ENCODE measurements around the gene FAM131C.
"Not testable (repeated sequence)": the region's sequence is repeated elsewhere in the genome, so short reads cannot be mapped to it uniquely, and the experiment has no call there.

FAM131C gene

DNA sequence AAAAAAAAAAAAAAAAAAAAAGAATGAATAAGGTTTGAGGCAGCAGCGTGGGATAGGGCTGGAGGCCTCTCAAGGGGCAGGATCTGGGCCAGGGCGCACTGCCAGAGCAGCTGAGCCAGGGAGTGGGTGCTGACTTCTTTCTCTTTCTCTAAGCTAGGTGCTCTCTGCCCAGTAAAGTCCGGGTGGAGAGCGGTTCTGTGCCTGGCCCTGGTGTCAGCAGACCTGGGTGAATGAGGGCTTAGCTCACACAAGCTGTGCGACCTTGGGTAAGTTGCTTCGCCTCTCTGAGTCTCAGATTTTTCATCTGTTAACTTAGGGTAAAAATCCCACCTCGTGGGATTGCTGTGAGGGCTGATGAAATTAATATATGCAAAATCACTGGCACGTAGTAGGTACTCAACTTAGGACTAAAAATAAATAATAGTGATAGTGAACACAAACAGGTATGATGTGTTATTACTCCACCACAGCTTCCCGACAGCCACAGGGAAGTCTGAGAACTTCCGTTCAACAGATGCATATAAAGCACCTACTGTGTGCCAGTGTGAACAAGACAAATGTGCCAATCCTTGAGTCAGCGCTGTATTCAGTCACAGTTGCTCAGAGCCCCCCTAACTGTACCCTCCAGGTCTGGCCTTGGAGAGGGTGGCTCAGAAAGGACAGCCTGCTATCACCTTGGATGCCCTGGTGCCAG, 2.0 kb upstream of the FAM131C start:
- DNase-seq, result no peak

DNA sequence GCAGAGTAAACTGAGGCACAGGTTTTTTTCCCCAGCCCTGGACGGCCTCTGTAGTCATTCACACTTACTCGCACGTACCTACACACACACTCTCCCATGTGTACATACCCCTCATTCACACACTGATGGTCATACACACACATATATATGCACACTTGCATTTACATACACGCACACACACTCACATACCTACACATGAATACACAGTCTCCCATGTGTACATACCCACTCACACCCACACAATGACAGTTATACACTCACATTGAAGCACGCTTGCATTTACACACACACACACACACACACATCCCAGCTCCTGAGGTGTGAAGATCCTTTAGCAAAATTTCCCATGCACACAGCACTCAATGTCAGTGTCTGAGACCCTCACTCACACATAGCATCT, 766 bp upstream of the FAM131C start:
- DNase-seq, result no peak

DNA sequence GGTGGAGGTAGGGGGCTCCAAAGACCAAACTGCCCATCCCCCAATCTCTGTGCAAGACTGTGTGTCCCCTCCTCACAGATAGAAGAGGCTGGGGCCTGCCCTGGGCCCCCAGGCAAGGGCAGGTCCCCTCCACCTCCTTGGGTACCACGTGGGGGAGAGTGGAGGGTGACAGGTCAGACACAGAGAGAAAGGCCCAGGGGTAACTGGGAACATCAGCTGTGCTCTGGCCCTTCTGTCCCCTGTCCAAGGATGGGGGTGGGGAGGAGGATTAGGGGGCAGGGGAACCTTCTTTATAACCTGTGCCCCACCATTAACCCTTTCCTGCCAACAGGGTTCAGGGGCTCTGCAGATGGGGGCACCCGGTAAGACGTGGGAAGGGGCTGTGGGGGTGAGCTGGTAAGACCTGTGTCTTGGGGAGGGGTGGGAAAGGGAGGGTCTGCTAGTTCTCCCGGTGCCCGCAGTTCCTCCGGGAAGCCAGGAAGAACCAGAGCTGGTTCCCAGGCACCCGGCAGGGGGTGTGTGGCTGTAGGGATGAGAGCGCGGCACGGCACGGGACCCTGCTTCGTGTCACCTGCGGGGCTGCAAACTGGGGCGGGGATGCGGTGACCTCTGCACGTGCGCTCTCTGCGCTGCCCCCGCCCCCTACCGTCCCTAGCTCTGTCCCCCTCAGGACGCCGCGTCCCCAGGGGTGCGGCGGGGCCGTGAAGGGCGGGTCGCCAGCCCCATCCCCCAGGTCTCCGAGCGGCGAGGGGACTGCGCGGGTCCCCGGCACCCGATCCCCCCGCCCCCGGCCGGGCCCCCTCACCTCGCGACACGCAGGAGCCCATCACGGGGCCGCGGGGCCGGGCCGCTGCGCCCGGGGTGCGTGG, 601 bp downstream of the FAM131C start:
- DNase-seq, result no peak

DNA sequence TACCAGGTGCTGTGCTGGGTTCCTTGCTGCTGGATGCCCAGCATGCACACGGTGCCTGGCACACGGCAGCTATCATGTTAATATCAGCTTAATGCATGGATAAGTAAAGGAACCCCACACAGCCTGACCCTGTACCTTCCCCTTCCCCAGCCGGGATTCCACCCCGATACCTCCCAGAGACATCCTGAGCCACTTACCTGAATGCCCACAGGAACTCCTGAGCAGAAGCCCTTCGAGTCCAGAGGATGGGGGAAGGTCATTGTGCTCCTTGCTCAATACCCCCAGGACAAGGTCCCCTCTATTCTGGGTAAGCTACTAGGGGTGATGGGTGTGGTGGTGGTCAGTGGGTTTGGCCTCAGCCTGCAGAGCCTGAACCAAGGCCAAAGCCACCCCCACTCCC, 1.4 kb downstream of the FAM131C start:
- DNase-seq, result no peak

DNA sequence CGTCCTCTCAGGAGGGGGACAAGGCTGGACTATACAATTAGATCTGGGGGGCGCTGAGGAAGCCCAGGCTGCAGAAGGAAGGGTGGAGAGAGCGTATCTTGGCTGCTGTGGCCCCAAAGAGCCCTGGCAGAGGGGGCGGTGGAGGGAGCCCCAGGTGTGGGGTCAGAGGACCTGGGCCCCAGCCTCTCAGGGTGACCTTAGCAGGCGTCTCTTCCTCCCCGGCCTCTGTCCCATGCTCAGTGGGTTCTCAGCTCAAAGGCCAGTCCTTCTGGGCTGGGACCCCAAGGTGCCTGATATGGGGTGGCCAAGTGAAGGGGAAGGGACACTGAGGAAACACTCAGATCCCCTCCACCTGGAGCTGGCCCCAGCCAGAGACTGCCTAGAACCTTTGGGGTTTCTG, 1.8 kb downstream of the FAM131C start:
- DNase-seq, result no peak

DNA sequence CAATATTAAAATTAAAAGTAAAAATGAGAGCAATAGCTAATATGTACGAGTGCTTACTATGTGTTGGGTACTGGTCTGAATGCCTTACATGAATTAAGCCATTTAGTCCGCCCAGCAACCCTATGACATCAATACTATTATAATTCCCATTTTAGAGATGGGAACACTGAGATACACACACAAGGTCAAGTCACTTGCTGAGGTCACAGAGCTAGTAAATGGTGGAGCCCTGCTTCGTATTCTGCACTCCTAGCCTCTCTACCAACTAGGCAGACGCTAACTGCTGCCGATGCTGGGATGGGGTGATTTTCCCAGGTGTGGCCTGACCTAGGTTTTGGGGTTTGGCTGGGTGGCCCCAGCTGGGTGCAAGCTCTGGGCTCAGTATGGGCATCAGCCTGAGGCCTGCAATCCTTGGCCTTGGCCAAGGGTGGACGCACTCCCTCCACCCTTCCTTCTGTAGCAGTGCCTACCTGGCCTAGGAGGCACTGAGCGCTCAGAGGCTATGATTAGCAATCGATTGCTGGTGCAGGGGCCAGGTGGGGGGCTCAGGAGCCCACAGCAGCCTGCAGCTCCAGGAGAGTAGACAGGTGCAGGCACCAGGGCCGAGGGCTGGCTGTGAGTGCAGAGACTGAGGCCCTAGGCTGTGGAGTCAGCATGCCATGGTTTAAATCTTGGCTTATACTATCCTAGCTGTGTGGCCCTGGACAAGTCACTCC, 2.7 kb downstream of the FAM131C start:
- DNase-seq, result no peak

DNA sequence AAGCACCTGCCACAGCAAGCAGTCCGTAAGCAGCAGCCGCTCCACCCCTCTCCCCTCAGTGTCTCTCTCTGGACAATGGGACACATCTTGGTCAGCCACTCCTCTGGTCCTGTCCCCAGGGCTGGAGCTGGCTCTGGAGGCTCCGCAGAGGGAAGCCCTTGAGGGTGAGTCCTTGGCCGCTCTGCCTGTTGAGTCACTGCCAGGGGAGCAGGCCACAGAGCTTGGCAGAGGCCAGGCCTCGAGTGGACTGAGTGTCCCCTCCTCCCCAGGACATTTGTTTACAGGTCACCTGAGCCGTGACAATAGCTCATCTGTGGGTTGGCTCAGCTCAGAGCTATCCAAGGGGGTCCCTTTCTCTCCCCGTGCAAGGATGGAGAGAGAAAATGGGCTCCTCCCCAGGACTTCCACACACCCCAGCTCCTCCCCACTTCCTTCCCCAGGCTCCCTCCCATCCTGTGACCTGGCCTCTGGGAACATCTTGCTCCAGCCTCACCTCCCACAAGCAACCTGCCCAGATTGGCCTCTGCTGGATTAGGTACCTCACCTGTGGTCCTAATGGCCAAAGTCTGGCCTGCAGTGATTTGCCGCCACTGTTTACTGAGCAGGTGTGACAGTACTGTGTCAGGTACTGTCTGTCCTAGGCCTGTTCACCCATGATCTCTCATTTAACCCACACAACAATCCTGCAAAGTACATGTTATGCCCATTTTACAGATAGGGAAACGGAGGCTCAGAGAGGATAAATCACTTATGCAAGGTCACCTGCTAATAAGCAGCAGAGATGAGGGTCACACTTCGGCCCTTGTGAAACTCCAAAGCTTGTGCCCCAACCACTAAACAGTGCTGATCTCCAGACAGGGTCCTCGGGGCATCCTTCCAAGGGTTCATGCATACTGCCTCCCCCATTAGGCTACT, 4.8 kb downstream of the FAM131C start:
- no peak for DNase-seq

DNA sequence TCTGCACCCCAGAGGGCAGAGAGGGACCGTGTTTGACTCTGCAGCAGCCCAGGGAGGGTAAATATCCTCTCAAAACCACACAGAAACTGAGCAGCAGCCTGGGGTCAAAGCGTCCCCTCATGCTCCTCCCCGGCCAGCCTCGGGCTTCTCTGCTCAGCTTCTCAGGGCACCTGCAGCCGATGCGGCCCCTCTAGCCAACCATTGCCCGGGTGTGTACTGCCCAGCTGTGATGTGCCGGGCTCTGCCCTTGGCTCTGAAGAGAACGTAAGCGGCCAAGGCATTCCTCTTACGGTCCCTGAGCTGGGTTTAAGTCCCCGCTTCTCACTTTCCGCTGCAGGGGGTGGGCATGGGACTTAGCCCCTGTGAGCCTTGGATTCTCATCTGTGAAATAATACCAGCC, 5.5 kb downstream of the FAM131C start:
- DNase-seq, result no peak

DNA sequence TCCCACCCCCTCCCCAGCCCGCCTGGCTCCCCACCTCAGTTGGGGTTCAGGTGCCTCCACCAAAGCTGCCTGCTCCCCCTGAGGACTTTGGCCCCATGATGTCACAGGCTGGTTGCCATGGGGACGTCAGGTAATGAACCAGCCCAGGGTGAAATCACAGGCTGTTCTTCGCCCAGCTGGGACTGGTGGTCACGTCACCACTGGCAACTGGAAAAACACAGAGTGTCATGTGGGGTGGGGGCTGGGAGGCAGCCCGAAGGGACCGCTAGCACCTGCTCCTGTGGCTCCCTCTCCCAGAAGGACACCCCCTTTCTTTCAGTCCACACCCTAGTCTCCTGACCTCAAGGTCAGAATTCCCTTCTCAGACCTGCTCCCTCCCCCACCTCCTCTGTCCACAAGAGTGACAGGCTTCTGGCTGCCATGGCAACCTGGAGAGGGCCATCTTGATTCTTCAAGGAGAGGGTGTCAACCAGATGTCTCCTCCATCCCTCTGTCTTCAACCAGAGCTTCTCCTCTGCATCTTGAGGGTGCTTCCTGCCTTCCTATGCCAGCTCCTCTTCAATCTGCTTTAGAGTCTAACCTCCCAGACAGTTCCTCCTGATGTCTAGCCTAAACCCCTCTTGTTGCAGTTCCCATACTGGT, 6.2 kb downstream of the FAM131C start:
- no peak for DNase-seq

DNA sequence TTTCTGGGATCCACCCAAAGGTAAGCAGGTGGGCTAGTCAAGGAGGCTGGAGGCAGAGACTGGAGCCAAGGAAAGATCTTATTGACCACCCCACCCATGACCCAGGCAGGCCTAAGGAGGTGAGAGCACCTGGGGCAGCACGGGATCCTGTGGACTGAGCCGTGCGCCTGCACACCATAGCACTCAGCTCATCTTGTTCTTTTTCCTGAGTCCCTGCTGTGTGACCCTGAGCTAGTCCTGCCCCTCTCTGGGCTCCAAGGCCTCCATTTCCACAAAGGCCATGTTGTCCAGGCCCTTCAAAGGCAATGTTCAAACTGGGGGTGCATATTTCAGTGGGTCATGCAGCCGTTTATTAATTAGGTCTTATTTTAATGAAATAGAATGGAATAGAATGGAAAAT, 7.2 kb downstream of the FAM131C start:
- no peak for DNase-seq

DNA sequence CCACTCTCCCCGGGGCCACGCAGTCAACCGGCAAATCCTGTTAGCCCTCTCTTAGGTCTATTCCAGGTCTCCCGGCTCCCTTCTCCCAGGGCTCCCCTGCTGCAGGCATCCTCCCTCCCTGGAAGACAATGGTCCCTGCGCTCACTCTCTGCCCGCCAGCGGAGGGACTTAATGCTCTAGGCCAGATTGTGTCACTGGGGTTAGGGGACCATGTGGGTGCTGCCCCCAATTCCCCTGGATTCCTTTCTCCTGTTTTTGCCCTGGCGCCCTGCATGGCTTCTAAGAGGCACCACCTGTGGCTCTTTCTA, 8.2 kb downstream of the FAM131C start:
- no peak for DNase-seq

DNA sequence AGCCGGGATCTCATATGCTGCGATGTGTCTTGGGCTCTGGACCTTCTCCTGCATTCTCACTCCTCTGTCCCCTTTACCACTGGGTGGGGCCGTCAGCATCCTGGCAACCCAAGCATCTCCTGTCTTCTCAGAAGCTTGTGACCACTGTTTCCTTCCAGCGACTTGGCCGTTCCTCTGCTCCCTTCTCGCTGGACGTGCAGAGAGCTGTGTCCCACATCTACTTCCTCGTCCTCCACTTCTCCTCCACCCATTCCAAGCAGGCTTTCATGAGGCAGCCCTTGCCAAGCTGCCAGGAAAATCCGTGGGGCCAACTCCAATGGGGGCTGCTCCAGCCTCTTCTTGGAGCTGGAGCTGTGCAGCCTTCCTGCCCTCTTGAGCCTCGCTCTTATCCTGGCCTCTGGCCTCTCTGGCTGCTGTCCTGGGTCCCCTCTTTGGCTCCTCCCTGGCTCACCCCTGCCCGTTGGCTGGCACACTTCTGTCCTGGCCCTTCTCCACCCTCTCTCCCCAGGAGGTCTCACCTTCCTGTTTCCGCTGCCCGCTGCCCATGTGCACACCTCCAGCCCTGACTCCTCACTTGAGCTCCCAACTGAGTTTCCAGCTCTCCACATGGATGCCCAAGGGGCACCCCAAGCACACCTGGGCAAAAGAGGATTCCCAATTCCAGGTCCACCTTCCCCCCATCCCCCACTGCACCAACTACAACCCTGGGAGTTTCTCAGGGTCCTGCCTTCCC, 8.7 kb downstream of the FAM131C start:
- no peak for DNase-seq

DNA sequence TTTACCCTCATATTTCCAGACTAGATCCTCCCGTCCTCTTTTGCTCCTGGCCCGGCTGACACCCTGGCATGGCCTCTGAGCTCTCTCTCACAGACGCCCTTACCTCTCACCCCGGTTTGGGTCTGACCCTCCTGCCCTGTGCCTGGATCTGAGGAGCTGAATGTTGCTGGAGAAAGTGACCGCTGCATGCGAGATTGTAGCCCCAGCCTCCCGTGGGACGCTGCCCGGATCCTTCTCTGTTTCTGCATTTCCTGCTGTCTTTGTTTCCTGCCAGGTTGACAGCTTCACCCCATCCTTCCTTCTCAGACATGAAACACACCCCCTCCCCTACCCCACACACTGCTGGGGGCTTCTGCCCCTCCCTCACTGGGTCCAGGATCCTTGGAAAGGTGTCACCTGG, 9.5 kb downstream of the FAM131C start:
- DNase-seq, result no peak

DNA sequence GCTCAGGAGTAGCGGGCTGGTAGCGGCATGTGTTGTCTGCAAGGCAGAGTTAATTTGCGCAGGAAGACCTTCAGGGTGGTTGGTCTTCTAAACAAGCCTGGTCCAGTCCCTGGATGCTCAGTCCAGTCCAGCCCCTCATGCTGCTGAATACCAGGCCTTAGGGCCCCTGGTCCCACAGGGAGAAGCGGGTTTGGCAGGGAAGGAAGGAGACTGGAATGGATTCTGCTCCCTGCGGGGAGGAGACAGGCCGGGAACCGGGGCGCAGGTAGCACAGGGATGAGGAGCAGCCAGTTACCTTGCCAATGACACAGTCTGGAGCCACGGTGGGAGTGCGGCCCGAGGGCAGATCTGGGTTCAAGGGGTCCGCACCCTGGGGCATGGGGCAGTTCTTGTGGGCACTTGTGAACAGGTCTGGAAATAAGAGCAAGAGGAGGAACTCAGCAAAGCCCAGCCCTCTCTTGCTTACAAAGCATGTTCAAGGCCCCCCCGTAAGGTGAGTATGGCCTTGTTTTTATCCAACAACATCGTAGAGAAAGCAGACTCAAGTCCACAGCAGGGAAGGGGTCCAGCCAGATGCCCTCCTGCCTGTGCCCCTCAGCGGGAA, 10.1 kb downstream of the FAM131C start:
- DNase-seq, result no peak

DNA sequence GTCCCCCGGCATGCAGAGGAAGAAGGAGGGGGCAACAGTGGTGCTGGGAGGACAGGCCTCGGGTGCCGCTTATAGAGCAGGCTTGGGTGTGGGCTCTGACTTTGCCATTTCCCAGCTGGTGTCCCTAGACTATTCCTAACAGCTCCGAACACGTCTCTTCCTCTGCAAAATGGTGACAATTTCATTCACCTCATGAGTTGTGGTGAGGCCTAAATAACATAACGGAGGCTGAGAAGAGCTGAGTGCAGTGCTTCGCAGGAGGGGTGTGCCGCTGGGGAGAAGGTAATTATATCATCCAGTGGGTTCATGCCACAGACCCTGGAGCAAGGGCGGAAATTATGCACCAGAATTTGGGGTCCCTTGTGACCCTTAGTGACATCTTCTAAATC, 10.8 kb downstream of the FAM131C start:
- DNase-seq, result not testable (repeated sequence)

DNA sequence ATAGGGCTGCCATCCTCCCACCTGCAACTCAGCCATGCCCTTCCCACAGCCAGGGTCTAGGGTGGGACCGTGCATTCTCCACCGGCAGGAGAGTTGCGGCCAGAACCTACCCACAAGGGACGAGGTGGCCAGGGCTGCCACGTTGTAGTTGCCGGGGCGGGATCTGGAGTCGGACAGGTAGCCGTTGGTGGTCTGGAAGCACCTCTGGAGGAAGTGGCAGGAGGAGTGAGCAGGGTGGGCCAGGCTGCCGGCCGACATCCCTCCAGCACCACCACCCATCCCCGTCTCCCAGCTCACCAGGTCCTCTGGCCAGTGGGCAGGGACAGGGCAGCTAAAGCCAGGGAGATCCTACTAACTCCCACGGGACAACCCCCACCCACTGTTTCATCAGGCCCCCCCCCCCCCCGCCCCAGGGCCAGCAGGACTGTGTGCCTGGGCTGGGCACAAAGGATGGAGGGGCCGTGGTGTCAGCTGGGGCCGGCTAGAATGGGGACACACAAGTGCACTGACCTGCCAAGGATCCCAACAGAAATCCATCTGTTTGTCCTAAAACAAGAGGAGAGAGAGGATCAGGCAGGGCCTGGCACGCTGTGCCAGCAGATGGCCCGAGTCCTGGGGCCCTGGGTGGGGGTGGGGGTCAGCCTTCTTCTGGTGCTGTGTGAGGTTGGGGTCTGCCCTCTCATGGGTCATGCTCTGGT, 11.3 kb downstream of the FAM131C start:
- not testable (repeated sequence) for DNase-seq

DNA sequence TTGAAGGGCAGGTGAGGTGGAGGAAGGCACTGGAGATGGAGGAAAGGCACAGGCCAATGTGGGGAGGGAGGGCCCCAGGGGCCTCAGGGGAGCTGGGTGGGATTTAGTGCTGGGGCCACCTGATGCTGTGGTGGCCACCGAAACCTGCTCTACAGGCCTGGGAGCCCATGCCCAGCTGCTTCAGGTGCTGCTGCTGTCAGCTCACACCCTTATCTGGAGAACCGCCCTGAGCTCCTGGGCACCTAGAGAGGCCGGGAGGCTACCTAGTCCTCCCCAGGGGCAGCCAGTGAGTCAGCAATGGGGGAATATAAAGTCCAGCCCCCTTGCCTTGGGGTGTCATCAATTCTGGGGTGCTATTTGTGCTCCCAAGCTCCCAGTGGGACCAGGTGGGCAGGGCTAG, 12.2 kb downstream of the FAM131C start:
- no peak for DNase-seq

DNA sequence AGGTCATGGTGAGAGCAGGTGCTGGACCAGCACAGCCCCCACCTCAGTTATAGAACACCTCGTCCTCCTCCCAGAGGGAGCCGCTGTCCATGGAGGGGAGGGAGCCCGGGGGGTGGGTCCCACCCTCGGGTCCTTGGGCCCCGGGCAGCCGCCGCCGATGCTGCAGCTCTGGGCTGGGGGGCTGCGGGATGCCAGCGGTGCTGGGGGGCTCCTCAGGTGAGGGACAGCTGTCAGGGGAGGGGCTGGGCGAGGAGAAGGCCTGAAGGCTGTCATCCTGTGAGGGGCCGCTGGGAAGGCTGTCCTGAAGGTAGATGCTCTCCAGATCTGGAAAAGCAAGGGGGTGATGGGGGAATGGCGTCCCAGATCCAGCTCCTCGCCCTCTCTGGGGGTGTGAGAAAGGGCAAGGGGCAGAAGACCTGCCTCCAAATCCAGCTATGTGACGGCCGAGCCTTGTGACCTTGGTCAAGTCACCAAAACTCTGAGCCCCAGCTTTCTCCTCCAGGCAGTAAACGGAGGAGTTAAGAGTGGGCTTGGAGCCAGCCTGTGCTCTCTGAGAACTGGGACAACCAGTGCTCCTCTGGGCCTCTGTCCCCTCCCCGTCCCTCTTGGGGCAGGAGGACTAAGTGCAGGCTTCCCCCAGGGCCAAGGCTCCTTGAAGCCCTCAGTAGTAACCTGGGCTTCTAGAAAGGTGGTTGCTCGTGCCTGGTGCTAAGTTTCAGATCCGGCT, 14.9 kb downstream of the FAM131C start:
- DNase-seq, result not testable (repeated sequence)

DNA sequence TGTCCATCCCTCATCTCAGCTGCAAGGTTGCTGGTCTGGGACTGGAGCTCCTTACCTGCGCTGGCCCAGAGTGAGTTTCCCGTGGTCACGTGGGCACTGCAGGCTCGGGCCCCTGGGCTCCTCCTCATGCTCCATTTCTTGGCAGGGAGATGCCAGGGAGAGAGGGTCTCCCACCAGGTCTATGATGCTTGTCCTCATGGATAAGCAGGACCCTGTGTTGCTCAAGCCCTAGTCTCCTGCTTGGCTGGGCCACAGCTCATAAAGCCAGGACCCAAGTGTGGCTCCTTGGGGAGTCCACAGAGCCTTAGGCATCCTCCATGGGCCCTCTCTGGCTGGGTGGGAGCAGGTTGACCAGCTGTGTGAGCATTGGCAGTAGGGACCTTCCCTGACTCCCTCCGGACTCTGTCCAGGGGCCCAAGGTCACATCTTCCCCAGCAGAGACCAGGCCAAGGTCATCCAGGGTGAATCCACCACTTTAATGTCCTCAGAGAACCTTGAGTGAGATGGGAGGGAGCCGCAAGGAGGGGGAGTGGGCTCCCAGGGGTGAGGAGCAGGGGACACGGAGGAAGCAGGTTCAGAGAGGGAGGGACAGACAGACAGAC, 16.0 kb downstream of the FAM131C start:
- not testable (repeated sequence) for DNase-seq

All from CD4-positive, alpha-beta T cell treated with Interleukin-17A for 1 hour (primary cell).